OCI-M2 (cell line): Measurements from ENCODE around the gene SMCO3.

ENCODE experiments used
- DNase-seq: peaks from one replicate; lab custom pipeline; 2025; ENCODE audit not compliant: unreplicated experiment; lab: John Stamatoyannopoulos, UW

SMCO3 gene

GRCh38 chr12:14814014-14814413 is at the start of gene SMCO3:
Gene SMCO3, minus strand, starts transcription at chr12:14814182. Its CDS starts 7,502 bp downstream, at chr12:14806680.
- DNase-seq: no peak

DNA sequence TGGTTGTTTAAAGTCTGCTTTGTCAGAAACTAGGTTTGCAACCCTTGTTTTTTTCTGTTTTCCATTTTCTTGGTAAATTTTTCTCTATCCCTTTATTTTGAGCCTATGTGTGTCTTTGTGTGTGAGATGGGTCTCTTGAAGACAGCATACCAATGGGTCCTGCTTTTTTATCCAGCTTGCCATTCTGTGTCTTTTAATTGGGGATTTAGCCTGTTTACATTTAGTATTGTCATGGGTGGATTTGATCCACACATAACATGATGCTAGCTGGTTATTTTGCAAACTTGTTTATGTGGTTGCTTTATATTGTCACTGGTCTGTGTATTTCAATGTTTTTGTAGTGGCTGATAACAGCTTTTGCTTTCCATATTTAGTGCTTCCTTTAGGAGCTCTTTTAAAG is 46.5 kb upstream of the SMCO3 start:
- no peak for DNase-seq

- DNase-seq: no peak
Observed at GRCh38 chr12:14858513-14858912, 44.5 kb upstream of the SMCO3 start.

- DNase-seq: no peak
Observed at GRCh38 chr12:14854586-14855183, 40.7 kb upstream of the SMCO3 start.

DNA sequence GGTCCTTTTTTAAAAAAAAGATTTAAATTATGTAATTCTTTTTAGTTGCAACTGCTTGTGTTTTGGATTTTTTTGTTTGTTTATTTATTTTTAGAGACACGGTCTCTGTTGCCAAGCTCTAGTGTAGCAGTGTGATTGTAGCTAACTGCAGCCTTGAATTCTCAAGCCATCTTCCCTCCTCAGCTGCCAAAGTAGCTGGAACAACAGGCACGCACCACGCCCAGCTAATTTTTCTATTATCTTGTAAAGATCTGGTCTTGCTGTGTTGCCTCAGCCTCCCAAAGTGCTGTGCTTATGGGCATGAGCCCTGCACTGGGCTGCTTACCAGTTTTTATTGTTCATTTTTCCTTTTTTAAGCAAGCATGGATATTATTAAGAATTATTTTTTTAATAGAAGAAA is 40.0 kb upstream of the SMCO3 start:
- no peak for DNase-seq

DNA sequence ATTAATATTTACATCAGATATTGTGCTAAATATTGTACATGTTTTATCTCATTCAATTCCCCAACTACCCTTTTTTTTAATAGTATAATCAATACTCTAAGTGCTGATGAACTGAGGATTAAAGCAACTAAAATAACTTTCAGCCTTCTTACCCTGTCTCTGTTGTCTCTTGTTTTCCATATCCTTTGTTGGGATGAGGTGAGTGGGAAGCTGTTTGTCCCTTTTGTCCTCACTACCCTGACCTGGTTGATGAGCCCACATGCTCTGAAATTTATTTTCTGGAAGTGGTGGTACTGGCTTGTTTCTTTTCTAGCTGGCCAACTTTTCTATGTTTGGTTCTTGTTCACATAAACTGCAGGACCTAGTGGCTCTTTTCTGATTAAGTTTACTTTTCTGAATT is 38.9 kb upstream of the SMCO3 start:
- no peak for DNase-seq

DNA sequence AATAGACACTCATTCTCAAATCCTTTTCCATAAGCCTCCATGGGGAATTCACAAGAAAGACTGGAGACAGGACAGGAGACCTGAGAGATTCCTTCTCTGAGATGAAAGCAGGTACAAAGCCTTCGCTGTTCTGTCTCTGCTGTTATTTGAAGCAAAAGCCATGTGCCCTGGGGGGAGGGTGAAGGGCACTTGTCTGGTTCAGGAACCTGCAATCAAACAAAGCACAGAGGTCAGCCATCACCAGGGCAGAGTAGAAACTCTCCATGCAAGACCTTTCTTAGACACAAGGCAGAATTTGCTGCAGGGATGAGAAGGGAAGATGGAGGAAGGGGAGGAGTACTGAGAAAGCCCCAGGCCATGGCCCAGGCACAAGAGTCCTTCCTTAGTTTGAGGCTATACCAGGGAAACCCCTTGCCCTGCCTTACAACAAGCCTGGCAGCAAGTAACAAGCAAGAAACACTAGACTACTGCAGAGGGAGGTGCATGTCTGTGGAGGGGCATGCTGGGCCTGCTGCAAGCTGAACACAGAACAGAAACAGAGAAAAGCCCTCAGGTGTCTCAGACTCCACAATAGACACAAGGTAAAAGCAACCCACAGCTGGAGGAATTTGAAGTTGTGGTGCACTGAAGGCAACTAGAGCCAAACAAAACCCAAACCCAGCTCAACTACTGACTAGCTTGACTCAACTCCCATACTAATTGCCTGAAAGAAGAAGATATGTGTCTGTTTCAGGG is 37.1 kb upstream of the SMCO3 start:
- DNase-seq: no peak

DNA sequence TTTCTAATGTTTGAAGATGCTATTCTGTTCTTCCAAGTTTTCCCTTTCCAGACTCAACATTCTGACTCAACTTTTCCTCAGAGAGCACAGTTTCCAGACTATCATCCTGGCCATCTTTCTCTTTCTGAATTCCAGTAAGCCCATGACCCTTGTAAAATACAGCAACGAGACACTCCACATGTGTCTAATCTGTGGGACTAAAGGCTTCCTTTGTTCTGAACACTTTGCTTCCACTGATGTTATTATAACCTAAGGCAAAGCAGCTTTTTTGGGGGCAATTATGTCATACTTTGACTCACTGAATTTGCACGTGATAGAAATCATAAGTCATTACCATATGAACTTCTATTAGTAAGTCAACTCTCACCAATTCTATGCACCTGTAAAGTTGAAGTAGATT is 35.7 kb upstream of the SMCO3 start:
- DNase-seq: no peak

DNA sequence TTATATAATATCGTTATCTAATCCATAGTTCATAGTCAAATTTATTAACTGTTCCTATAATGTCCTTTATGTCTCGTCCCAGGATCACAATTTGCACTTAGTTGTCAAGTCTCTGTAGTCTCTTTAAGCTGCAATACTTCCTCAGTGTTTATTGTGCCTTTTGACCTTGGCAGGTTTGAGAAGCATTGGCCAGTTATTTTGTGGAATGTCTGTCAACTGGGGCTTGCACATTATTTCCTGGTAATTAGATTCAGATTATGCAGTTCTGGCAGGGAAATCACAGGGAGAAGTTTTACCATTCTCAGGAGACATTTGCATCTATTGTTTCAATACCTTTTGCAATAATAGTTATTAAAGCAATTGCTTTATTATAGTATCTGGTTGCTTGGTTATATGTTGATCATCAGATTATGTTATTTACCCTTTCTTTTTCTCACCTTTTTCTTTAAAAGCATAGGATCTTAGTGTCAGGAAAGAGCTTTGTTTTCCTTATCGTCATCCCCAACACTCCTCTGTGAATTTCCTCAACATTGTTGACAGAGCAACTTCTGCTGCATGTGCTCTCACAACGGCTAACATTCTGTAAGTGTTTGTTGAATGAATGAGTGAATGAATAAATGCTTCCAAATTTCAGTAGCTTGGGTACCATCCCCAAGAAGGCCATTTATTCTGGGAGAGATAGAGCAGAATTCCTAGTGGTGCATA is 33.0 kb upstream of the SMCO3 start:
- DNase-seq: no peak

DNA sequence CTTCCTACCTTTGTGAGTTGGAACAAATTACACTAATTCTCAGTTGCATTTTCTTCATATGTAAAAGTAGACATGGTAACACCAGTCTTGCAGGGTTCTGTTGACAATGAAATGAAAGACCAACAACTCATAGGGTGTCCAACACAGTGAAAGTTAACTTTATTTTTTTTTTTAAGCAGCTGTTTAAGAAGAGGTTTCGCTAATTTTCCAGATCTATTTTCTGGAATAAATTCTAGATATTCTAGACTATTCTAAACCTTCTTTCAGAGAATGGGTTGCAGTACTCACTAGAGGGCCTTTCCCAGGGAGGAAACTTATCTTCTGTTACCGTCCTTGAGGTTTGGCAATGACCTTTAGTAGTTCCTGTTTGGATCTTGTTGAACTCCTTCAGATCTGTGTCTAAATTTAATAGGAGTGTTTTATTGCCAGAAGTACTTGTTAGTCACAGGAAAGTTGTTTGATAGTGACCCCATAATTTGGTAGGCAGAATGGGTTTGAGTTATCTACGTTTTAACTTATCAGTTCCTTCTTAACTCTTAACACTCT is 32.1 kb upstream of the SMCO3 start:
- no peak for DNase-seq

GRCh38 chr12:14845350-14845750 is 31.4 kb upstream of the SMCO3 start:
- DNase-seq: no peak

GRCh38 chr12:14844401-14844800 is 30.4 kb upstream of the SMCO3 start:
- DNase-seq: no peak

DNA sequence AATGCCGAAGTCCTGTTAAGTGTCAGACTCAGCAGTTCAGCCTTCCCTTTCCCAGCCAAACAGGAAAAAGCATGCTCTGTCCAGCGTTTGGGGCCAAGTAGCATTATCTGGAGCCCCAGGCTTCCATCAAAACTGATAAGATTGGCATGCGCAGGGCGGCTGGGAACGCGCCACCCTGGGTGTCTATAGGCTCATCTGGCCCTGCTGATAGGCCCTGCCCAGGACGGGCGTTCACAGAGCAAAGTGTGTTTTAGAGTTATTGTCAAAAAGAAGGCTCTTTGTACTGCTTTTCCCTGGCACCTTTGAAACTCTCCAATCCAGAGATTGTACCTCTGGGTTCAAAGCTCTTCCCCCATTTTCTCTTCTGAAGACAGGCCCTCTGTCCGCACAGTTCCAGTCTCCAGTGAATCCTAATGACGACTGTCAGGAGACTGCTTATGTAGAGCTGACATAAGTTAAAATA is 29.5 kb upstream of the SMCO3 start, which contains the start of gene ART4:
Gene ART4 (minus strand): TSS at position 102 of the 463 bp plus-strand sequence. CDS start 413 bp downstream, outside the sequence.
- DNase-seq: no peak

DNA sequence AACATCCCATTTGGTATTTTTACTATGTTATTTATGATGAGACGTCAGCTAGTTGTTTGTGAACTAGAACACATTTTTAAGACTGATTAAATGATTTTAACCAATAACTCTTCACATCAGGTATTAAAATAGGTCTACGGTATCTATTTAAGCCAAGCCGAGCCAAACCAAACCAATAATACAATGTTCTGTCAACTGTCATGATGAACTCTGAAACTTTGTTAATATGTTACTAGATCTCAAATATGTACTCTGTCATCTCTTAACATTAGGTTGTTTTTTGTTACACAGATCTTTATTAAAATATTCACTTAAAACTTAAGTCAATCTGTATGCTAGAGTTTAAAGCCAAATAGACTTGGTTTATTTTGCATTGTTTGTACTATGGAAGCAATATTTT is 28.3 kb upstream of the SMCO3 start:
- DNase-seq: no peak

DNA sequence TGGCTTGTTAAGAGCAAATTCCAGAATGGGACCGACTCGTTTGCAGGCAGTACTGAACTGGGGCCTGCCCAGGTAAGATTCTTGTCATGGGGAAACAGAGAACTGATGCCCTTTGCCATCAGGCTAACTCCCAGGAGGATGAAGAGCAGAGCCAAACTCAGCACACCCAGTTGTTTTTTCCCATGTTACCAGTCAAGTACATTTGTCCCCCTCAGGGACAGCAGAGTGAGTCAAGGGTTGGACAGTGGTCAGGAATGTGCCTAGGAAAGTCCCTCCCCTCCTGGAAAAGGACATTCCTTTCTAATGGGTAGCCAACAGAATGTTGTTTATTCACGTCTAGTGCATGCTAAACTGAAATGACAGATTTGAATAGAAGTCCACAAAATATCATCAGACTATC is 27.8 kb upstream of the SMCO3 start:
- no peak for DNase-seq

- DNase-seq: no peak
Observed at GRCh38 chr12:14840616-14841015, 26.6 kb upstream of the SMCO3 start.

DNA sequence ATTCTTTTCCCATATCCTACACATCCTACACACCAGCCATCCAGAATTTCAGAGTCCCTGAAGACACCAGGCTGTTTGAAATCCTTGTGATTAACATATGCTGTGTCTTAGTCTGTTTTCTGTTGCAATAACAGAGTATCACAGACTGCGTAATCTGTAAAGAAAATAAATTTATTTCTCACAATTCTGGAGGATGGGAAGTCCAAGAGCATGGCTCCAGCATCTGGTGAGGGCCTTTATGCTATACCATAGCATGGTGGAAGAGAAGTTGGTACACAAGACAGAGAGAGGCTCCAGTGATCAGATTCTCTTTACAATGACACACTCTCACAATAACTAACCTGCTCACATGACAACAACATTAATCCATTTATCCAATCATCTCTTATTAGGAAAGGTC is 25.3 kb upstream of the SMCO3 start:
- no peak for DNase-seq

DNA sequence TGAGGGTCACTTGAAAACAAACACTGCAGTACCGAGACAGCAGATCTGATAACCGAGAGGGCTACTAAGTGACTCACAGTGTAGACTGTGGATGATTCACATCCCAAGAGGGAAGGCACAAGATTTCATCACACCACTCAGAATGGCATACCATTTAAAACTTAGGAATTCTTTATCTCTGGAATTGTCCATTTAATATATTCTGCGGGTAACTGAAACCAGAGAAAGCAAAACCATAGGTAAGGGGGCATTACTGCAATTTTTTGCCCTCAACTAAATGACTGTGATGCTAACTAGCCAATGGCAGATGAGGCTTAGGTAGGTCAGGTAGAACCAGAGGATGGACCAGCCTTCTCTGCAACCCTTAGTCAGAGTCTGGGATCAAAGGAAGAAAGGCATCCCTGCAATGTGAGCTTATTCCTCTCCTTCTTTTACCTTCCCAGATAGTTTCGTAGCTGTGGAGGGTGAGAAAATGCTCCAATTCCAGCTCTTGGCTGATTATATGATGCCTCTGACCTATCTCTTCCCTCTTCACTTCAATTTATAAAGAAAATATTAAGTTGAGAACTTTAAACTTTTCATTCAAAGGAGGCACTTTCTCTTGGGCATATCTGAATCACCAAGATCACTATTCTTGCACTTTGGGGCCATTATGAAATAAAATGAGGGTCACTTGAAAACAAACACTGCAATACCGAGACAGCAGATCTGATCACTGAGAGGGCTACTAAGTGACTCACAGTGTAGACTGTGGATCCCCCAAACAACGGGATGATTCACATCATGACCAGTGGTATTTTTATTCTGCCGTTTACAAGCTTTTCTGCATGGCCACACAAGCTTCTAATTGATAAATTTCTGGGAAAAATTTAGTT is 22.6 kb upstream of the SMCO3 start:
- DNase-seq: no peak

- DNase-seq: no peak
Observed at GRCh38 chr12:14834509-14834908, 20.5 kb upstream of the SMCO3 start.

- DNase-seq: no peak
Observed at GRCh38 chr12:14833952-14834351, 20.0 kb upstream of the SMCO3 start.

DNA sequence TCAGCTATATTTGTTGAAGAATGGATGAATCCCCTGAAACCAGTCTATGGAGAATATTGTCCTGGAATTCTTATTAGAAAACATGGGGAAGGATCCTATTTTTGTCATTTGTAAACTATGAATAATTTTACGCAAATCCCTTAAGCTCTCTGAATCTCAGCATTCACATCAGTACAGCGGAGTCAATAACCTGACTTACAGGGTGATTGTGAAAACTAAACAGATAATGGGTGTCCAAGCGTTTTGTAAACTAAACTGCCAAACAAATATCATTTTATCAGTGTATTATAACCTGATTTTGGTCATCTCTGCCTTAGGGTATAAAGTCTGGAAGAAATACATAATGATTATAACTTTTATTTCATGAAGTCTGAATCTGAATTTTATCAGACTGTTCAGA is 19.4 kb upstream of the SMCO3 start:
- DNase-seq: no peak
